A673 (cell line): ENCODE data around the gene GIMAP8.

Experiments
- CTCF ChIP-seq: fragments of 300-800, 200-600 bp; sonication (generic); conservative IDR thresholded peaks from 2 replicates; pipeline ENCODE4 v1.5.1; 2017; ENCODE audit warnings: low read depth, mild to moderate bottlenecking, antibody characterized with exemption, low read length, moderate library complexity, mixed read lengths
- EZH2 ChIP-seq: fragments of 200-600 bp; sonication (generic); IDR thresholded peaks from 2 replicates; pipeline ENCODE4 v1.6.1; 2017; ENCODE audit warnings: borderline replicate concordance, low read depth, mild to moderate bottlenecking, mixed read lengths, antibody characterized with exemption, low read length; ENCODE audit not compliant: poor library complexity, severe bottlenecking

GRCh38 chr7:150503581-150503980 lies 53.2 kb downstream of the GIMAP8 start:
- TF ChIP-seq CTCF (no peak), EZH2 (no peak)
